GM23338 (cell line): ENCODE results near the gene AP2A1.

ENCODE experiments used
- CTCF ChIP-seq, 2 experiments: fragments of 200-600 bp in 1 of 2; sonication (generic) in 1 of 2; conservative IDR thresholded peaks; 2 replicates each; pipeline versions ENCODE4 v1.5.1 to v1.6.1; 2016 to 2017; ENCODE audit warnings: antibody characterized with exemption in 2 of 2, low read depth in 2 of 2, mild to moderate bottlenecking in 2 of 2, moderate library complexity in 1 of 2
- EZH2phosphoT487 ChIP-seq: fragments of 200-600 bp; sonication (generic); IDR thresholded peaks from one replicate; pipeline ENCODE4 v1.8.1; 2018; ENCODE audit warnings: antibody characterized with exemption; ENCODE audit not compliant: unreplicated experiment

- TF ChIP-seq CTCF (conservative IDR thresholded peaks at IDR 0.05; ENCODE audit: low read depth in 2 of 2) (no peak), EZH2phosphoT487 (no peak)
Observed at GRCh38 chr19:49758292-49758691, 8.5 kb upstream of the AP2A1 start.
